ENCODE data around the gene TCF20. TPM values are rescaled to one million over a fixed set of nuclear protein-coding genes. Genes with fewer than 3 reads are reported as not detected.

Gene TCF20
- total and polyA plus RNA-seq, 4 donors = 1.0 to 15.8 (median 9.4) TPM

DNA sequence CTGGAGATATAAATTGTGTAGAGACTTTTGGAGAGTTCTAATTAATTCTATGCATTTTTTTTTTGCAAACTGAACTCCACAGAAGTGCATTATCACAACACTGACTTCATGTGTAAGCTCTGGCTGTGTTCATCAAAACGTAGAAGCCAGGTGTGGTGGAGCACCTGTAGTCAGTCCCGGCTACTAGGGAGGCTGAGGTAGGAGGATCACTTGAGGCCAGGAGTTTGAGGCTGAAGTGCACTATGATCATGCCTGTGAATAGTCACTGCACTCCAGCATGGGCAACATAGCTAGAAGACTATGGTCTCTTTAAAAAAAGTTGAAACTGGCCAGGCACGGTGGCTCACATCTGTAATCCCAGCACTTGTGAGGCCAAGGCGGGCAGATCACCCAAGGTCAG is 20.6 kb downstream of the TCF20 start:
- TF ChIP-seq HNF4A (conservative IDR thresholded peaks at IDR 0.05) (no peak), FOXA1 (IDR thresholded peaks at IDR 0.05) (no peak), GABPA (IDR thresholded peaks at IDR 0.05 in 1 of 2, conservative IDR thresholded peaks at IDR 0.05 in 1 of 2) (no peak), TAF1 (conservative IDR thresholded peaks at IDR 0.05) (no peak), HNF4G (IDR thresholded peaks at IDR 0.05) (no peak)
- TF ChIP-seq, protein P1, sequence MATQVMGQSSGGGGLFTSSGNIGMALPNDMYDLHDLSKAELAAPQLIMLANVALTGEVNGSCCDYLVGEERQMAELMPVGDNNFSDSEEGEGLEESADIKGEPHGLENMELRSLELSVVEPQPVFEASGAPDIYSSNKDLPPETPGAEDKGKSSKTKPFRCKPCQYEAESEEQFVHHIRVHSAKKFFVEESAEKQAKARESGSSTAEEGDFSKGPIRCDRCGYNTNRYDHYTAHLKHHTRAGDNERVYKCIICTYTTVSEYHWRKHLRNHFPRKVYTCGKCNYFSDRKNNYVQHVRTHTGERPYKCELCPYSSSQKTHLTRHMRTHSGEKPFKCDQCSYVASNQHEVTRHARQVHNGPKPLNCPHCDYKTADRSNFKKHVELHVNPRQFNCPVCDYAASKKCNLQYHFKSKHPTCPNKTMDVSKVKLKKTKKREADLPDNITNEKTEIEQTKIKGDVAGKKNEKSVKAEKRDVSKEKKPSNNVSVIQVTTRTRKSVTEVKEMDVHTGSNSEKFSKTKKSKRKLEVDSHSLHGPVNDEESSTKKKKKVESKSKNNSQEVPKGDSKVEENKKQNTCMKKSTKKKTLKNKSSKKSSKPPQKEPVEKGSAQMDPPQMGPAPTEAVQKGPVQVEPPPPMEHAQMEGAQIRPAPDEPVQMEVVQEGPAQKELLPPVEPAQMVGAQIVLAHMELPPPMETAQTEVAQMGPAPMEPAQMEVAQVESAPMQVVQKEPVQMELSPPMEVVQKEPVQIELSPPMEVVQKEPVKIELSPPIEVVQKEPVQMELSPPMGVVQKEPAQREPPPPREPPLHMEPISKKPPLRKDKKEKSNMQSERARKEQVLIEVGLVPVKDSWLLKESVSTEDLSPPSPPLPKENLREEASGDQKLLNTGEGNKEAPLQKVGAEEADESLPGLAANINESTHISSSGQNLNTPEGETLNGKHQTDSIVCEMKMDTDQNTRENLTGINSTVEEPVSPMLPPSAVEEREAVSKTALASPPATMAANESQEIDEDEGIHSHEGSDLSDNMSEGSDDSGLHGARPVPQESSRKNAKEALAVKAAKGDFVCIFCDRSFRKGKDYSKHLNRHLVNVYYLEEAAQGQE (IDR thresholded peaks at IDR 0.05) = no peak
- TF ChIP-seq, protein P2, sequence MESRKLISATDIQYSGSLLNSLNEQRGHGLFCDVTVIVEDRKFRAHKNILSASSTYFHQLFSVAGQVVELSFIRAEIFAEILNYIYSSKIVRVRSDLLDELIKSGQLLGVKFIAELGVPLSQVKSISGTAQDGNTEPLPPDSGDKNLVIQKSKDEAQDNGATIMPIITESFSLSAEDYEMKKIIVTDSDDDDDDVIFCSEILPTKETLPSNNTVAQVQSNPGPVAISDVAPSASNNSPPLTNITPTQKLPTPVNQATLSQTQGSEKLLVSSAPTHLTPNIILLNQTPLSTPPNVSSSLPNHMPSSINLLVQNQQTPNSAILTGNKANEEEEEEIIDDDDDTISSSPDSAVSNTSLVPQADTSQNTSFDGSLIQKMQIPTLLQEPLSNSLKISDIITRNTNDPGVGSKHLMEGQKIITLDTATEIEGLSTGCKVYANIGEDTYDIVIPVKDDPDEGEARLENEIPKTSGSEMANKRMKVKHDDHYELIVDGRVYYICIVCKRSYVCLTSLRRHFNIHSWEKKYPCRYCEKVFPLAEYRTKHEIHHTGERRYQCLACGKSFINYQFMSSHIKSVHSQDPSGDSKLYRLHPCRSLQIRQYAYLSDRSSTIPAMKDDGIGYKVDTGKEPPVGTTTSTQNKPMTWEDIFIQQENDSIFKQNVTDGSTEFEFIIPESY (IDR thresholded peaks at IDR 0.05) = no peak
- Histone ChIP-seq H3K27ac (ENCODE audit: low read depth in 1 of 2, low read length in 2 of 2) (no peak overlapping the region), H3K36me3 (ENCODE audit: control insufficient read depth in 4 of 4, insufficient read depth in 3 of 4, low read depth in 1 of 4, low read length in 3 of 4) (no peaks in the 10 kb centered on the region), H3K4me1 (ENCODE audit: control insufficient read depth in 4 of 4, insufficient read depth in 4 of 4, low read length in 3 of 4) (no peaks in the 10 kb centered on the region), H3K9me3 (ENCODE audit: control insufficient read depth in 4 of 4, low read length in 3 of 4) (no peaks in the 10 kb centered on the region), H3K27me3 (ENCODE audit: control insufficient read depth in 4 of 4, insufficient read depth in 4 of 4, low read length in 3 of 4) (no peaks in the 10 kb centered on the region), H3K4me3 (ENCODE audit: low read depth in 1 of 3, low read length in 3 of 3) (no peak overlapping the region), H3K9ac (ENCODE audit: low read depth in 1 of 2, low read length in 2 of 2) (no peak overlapping the region)
- 91% methylated on average over 4 of the region's 4 CpGs for WGBS
- DNase-seq (ENCODE audit: low spot score) = no peak

DNA sequence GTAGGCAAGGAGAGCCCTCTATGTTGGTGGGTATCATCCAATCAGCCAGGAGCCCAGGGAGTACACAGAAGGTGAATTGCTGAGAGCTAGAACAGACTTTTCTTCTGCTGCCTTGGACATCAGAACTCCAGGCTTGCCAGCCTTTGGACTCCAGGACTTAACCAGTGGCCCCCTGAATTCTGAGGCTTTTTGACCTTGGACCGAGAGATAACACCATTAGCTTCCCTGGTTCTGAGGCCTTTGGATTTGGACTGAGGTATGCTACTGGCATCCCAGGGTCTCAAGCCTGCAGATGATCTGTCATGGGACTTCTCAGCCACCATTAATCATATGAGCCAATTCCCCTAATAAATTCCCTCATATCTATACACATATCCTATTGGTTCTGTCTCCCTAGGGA is 21.5 kb downstream of the TCF20 start:
- H3K27me3 ChIP-seq (ENCODE audit: control insufficient read depth in 4 of 4, insufficient read depth in 4 of 4, low read length in 3 of 4) = no peaks in the 10 kb centered on the region
- H3K4me3 ChIP-seq (ENCODE audit: low read depth in 1 of 3, low read length in 3 of 3) = no peak overlapping the region
- no peaks in the 10 kb centered on the region for H3K36me3 ChIP-seq (ENCODE audit: control insufficient read depth in 4 of 4, insufficient read depth in 3 of 4, low read depth in 1 of 4, low read length in 3 of 4)
- TF ChIP-seq, protein P3, sequence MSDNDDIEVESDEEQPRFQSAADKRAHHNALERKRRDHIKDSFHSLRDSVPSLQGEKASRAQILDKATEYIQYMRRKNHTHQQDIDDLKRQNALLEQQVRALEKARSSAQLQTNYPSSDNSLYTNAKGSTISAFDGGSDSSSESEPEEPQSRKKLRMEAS (IDR thresholded peaks at IDR 0.05) = no peak
- TF ChIP-seq NR2F2 (IDR thresholded peaks at IDR 0.05) (no peak), JUND (IDR thresholded peaks at IDR 0.05) (no peak), YY1 (IDR thresholded peaks at IDR 0.05) (no peak), HNF4G (IDR thresholded peaks at IDR 0.05) (no peak), RXRA (IDR thresholded peaks at IDR 0.05) (no peak)
- TF ChIP-seq, protein P2 (IDR thresholded peaks at IDR 0.05) = no peak
- no peak for DNase-seq (ENCODE audit: low spot score)
- H3K9me3 ChIP-seq (ENCODE audit: control insufficient read depth in 4 of 4, low read length in 3 of 4) = no peaks in the 10 kb centered on the region
- no peaks in the 10 kb centered on the region for H3K4me1 ChIP-seq (ENCODE audit: control insufficient read depth in 4 of 4, insufficient read depth in 4 of 4, low read length in 3 of 4)
- 93% methylated on average over 1 of the region's 1 CpG for WGBS
- no peak overlapping the region for H3K9ac ChIP-seq (ENCODE audit: low read depth in 1 of 2, low read length in 2 of 2)
- H3K27ac ChIP-seq (ENCODE audit: low read depth in 1 of 2, low read length in 2 of 2) = no peak overlapping the region

All from liver (tissue), 9 donors.